NCI-H446 (cell line): ENCODE results near the gene TOR1AIP1.
A peak's percentile ranks its signal among the peaks of the same experiment; 100 is the strongest.
"Not testable (repeated sequence)": the region's sequence is repeated elsewhere in the genome, so short reads cannot be mapped to it uniquely, and the experiment has no call there.

Experiments used
- DNase-seq, 2 experiments: peaks; one replicate each; lab custom pipeline; 2025; lab: John Stamatoyannopoulos, UW

Gene TOR1AIP1

GRCh38 chr1:179937668-179938254, 55.7 kb downstream of the TOR1AIP1 start:
- DNase-seq = no peak

DNA sequence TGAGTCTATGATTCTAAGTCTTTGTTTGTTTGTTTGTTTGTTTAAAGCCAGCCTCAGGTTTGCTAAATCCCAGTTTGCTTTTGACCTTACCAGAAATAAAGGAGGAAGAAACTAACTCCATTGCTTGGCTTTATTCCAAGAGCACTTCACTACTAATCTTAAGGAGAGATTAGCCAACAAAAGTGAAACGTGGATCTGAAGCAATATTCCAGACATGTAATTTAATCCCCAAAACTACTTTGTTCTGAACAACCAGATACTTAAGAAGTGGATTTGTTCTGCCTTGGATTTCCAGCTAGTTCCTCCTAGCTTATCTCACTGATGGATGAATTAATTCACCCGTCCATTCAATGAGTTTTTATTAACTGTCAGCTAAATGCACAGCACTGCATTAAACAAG, 56.7 kb downstream of the TOR1AIP1 start:
- DNase-seq = no peak

GRCh38 chr1:179939941-179940340, 57.9 kb downstream of the TOR1AIP1 start:
- no peak for DNase-seq

DNA sequence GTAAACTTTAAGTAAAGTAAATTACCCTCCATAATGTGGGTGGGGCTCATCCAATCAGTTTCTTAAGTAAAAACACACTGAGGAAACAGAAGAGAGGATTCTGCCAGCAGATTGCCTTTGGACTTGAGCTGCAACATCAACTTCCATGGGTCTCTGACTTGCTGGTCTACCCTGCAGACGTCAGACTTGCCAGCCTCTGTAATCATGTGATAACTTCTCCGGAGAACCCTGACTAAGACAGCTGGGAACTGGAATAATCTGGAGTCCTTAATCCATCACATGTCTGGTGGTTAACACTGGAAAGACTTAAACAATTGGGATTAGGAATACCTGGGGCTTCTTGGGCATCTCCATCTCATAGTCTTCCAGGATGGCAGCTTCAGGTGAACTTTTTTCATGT, 59.4 kb downstream of the TOR1AIP1 start:
- DNase-seq = no peak

DNA sequence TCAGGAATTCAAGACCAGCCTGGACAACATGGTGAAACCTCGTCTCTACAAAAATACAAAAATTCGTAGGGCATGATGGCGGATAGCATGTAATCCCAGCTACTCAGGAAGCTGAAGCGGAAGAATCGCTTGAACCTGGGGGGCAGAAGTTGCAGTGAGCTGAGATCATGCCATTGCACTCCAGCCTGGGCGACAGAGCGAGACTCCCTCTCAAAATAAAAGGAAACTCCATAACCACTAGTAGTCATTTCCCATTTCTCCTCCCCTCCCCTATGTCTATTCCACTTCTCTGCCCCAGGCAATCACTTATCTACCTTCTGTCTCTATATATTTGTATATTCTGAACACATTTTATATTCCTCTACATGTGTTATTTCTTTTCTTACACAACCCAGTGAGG, 68.6 kb downstream of the TOR1AIP1 start:
- DNase-seq = no peak

DNA sequence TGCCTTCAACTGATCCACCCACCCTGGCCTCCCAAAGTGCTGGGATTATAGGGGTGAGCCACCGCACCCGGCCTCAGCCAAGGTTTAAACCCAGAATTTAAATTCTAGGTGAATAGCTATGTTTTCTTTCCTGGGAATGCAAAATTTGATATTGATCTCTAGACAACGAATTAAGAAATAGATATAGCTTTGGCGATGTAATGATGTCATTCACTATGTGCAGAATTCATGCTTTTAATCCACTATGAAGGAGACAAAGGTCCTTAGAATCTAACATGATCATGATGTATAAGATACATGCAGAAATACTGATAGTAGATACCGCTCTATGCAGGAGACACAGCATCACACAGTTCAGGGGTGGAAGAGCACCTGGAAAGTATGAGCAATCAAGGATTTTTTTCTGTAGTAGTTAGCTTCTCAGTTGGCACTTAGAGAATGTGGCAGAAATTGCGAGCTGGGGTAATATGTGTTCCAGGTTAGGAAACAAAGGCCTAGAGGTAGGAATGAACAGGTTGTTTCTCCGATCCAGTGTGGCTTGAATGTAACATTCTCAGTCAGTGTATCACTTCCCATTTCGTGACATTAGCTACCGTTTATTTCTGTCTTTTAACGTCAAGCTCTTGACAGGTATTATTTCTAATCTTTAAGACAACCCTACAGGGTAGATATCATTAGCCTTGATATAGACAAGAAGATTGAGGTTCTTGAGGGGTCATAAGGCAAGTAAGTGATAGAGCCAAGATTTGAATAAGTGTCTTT, 69.5 kb downstream of the TOR1AIP1 start:
- no peak for DNase-seq

DNA sequence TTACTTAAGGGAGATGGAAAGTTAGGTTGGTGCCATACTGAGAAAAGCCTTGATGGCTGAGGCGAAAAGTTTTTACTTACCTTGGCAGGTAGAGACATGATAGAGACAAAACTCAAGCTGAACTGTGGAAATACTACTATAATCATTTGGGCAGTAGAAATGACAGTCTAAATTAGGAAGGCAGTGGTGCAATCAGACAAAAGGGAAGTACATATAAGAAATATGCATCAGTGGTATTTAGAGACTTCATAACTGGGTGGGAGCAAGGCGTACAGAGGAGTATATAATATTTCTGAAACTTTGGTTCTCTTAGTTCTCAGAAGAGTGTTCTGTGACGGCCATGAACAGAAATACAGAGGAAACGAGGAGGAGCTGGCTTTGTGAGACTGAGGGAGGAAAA, 70.1 kb downstream of the TOR1AIP1 start:
- DNase-seq = no peak

GRCh38 chr1:179953974-179954492, 71.9 kb downstream of the TOR1AIP1 start:
- DNase-seq = peak in 1 of 2 experiments; percentile 70

DNA sequence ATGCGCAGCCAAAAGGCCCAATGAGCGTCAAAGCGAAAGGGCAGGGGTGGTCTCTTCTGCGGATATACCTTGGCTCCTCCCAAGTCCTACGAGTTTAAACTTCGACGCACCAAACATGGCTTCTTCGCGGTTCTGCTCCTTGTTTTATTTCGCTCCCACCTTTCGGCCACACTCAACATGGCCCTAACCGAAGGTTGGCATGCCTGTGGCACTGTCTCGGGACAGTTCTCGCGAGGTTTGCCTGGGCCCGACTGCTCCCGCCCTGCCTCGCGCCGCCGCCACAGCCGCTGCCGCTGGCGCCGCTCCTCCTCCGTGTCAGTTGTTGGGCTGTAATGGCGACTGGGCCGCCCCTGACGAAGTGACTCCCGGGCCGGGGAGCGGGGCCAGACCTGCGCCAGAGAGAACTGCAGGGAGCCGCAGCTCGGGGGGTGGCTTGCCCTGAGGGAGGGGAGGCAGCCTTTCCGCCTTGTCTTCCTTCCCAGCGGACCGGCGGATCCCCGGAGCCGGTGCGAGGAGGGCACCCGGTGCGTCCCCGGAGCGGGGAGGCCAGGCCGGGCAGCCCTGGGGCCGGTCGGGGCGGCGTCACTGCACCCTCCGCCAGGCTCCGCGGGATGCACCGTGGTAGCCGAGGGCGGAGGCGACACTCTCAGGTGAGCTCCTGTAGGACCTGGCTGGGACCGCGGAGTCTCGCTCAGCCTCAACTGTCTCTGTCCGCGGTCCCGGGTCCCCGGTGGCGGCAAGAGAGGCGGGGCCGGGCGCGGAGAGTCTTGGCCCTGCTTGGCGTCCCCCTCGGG, 72.6 kb downstream of the TOR1AIP1 start, which contains the start of gene CEP350:
CEP350 (plus strand) TSS at position 318 of the 794 bp plus-strand sequence. CDS start 31,372 bp downstream, outside the sequence.
- DNase-seq = peak; percentile 99 to 100

GRCh38 chr1:179955287-179955680, 73.2 kb downstream of the TOR1AIP1 start:
- DNase-seq = peak in 1 of 2 experiments; percentile 20

- DNase-seq = no peak
Observed at GRCh38 chr1:179955731-179956130, 73.6 kb downstream of the TOR1AIP1 start.

DNA sequence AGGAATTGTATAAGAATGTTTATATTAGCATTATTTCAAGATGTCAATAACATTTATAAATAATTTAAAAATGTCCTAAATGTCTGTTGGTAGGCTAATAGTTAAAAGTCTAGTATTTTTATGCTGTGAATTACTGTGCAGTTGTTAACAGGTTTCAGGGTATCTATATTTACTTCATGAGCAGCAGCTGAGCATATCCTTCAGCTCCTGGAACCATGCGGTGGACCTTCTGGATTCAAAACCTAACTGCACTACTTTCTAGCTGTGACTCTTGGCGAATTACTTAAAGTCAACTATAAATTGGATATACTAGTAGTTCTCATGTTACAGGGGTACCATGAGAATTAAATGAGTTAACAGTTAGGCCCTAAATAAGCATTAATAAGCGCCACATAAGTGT, 76.3 kb downstream of the TOR1AIP1 start:
- no peak for DNase-seq

- not testable (repeated sequence) for DNase-seq
Observed at GRCh38 chr1:179962168-179962567, 80.1 kb downstream of the TOR1AIP1 start.

GRCh38 chr1:179966551-179966950, 84.5 kb downstream of the TOR1AIP1 start:
- no peak for DNase-seq

DNA sequence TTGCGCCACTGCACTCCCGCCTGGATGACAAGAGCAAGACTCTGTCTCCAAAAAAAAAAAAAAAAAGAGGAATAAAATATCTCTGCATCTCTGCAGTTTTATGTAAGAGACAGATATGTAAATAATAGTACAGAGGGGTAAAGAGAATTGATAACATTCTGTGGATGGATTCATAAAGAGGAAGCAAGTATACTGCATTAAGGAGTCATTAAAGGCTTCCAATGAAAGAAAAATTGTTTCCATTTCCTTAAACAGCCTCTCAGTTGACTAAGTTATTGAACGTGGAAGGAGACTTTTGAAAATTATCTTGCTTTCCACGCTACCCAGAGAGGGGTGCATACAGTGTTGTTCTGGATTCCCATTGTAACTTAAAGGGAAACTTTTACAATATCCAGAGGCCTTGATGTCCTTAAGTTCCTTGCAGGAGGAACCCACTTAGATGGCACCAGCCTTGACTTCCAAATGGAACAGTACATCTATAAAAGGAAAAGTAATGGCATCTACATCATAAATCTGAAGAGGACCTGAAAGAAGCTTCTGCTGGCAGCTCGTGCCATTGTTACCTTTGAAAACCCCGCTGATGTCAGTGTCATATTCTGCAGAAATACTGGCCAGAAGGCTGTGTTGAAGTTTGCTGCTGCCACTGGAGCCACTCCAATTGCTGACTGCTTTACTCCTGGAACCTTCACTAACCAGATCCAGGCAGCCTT, 86.4 kb downstream of the TOR1AIP1 start:
- no peak for DNase-seq

- DNase-seq = no peak
Observed at GRCh38 chr1:179968994-179969919, 87.2 kb downstream of the TOR1AIP1 start.
